Measurements from ENCODE around the gene GET4.

GRCh38 chr7:837001-837400, 39.4 kb upstream of the GET4 start:
- TF ChIP-seq POLR2A (IDR thresholded peaks at IDR 0.05; ENCODE audit: low read depth, low read length) = no peak
- no peak for TF ChIP-seq TAF1 (IDR thresholded peaks at IDR 0.05; ENCODE audit: low read depth, low read length)
